Neural crest cell (in vitro differentiated cells): ENCODE results near the gene ALOX12B. TPM values are rescaled to one million over a fixed set of nuclear protein-coding genes. Genes with fewer than 3 reads are reported as not detected.

Source experiments
- DNase-seq: peaks from one replicate; pipeline ENCODE4 v3.0.0; 2021; ENCODE audit warnings: low read depth, mixed read lengths, low spot score
- H3K27ac Mint-ChIP-seq: one replicate; pipeline ENCODE4 v1.8.0; 2021; ENCODE audit warnings: mild to moderate bottlenecking, mixed read lengths; ENCODE audit not compliant: unreplicated experiment
- H3K27me3 Mint-ChIP-seq: 2 replicates; pipeline ENCODE4 v1.8.0; 2021; ENCODE audit warnings: low read depth, mild to moderate bottlenecking, mixed read lengths
- H3K36me3 Mint-ChIP-seq: 2 replicates; pipeline ENCODE4 v1.8.0; 2021; ENCODE audit warnings: low read depth, mild to moderate bottlenecking, mixed read lengths
- H3K4me1 Mint-ChIP-seq: 2 replicates; pipeline ENCODE4 v1.8.0; 2021; ENCODE audit warnings: mixed read lengths
- H3K4me3 Mint-ChIP-seq: one replicate; pipeline ENCODE4 v1.8.0; 2021; ENCODE audit warnings: mild to moderate bottlenecking, mixed read lengths
- H3K9me3 Mint-ChIP-seq: 2 replicates; pipeline ENCODE4 v1.8.0; 2021; ENCODE audit warnings: mixed read lengths
- CTCF ChIP-seq: fragments of 200-600 bp; sonication (generic); conservative IDR thresholded peaks from 2 replicates; pipeline ENCODE4 v1.5.0; 2021; ENCODE audit warnings: antibody characterized with exemption, mild to moderate bottlenecking
- total RNA-seq: library from RNA; stranded (reverse); gene quantifications from 2 replicates; pipeline ENCODE4 v1.2.1, GENCODE V29; 2021

Gene ALOX12B
- total RNA-seq, 1 donor from 2014 or later, result not detected

- Mint-ChIP-seq H3K4me1 (peaks cover 7% of the 10 kb centered on the region), H3K9me3 (no peaks in the 10 kb centered on the region), H3K36me3 (no peaks in the 10 kb centered on the region), H3K27ac (no peak overlapping the region), H3K4me3 (no peak overlapping the region), H3K27me3 (peaks cover 60% of the 10 kb centered on the region)
- no peak for TF ChIP-seq CTCF
- no peak for DNase-seq
Measured at GRCh38 chr17:8056232-8056975, 31.1 kb downstream of the ALOX12B start.

- Mint-ChIP-seq H3K9me3 (no peaks in the 10 kb centered on the region), H3K27ac (no peak overlapping the region), H3K36me3 (no peaks in the 10 kb centered on the region), H3K4me3 (no peak overlapping the region), H3K27me3 (peaks cover 56% of the 10 kb centered on the region), H3K4me1 (peaks cover 7% of the 10 kb centered on the region)
- no peak for TF ChIP-seq CTCF
- DNase-seq, result no peak
Measured at GRCh38 chr17:8055851-8056231, 31.7 kb downstream of the ALOX12B start.

- H3K9me3 Mint-ChIP-seq, result no peaks in the 10 kb centered on the region
- no peak for TF ChIP-seq CTCF
- no peak overlapping the region for H3K27ac Mint-ChIP-seq
- H3K4me3 Mint-ChIP-seq, result no peak overlapping the region
- H3K27me3 Mint-ChIP-seq, result peaks cover 39% of the 10 kb centered on the region
- DNase-seq, result no peak
- H3K4me1 Mint-ChIP-seq, result peaks cover 7% of the 10 kb centered on the region
- H3K36me3 Mint-ChIP-seq, result no peaks in the 10 kb centered on the region
Measured at GRCh38 chr17:8053600-8053999, 33.9 kb downstream of the ALOX12B start.

- Mint-ChIP-seq H3K36me3 (no peaks in the 10 kb centered on the region), H3K27ac (no peak overlapping the region), H3K4me3 (no peak overlapping the region), H3K4me1 (peaks cover 4% of the 10 kb centered on the region), H3K27me3 (peaks cover 33% of the 10 kb centered on the region), H3K9me3 (no peaks in the 10 kb centered on the region)
- DNase-seq, result no peak
- TF ChIP-seq CTCF, result no peak
Measured at GRCh38 chr17:8052256-8053252, 35.0 kb downstream of the ALOX12B start.

- Mint-ChIP-seq H3K4me1 (no peaks in the 10 kb centered on the region), H3K36me3 (no peaks in the 10 kb centered on the region)
- no peak for TF ChIP-seq CTCF
Measured at GRCh38 chr17:8051831-8052230, 35.7 kb downstream of the ALOX12B start.

More at GRCh38 chr17:8051831-8052230, 35.7 kb downstream of the ALOX12B start:
- DNase-seq, result no peak
- peaks cover 28% of the 10 kb centered on the region for H3K27me3 Mint-ChIP-seq
- H3K27ac Mint-ChIP-seq, result no peak overlapping the region
- H3K9me3 Mint-ChIP-seq, result no peaks in the 10 kb centered on the region
- H3K4me3 Mint-ChIP-seq, result no peak overlapping the region
